ENCODE measurements around the gene CTBP1. TPM values are rescaled to one million over a fixed set of nuclear protein-coding genes. Genes with fewer than 3 reads are reported as not detected.

Gene CTBP1
- polyA plus RNA-seq, 3 donors: 21.3 to 226 (median 42.1) TPM

DNA sequence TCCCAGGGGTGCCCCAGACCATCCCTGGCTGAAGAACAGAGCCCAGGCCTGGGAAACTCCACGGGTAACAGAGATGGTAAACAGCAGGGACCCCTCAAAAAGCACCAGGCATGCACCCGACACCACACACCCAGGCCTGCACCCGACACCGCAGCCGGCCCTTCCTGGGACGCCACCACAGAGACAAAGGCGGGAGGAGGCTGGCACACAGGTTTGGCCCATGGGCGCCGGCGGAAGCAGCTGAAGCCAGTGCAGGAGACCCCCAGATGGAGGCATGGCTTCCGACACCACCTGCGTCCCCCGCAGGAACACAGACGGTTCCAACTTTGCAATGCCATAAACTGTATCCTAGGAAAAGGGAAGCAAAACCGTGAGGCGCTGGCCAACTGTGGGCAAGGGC, 22.3 kb downstream of the CTBP1 start:
- Histone ChIP-seq H3K9ac (ENCODE audit: insufficient read depth, low read length, poor library complexity, severe bottlenecking) (no peak overlapping the region), H3K36me3 (replicated peaks in 1 of 2; ENCODE audit: control insufficient read depth in 1 of 2, insufficient read depth in 2 of 2, low read length in 2 of 2) (peaks cover 83 to 99% of the 10 kb centered on the region in 2 donors), H3K79me2 (ENCODE audit: insufficient read depth, low read length) (peaks cover 3% of the 10 kb centered on the region), H3K9me3 (replicated peaks in 1 of 2; ENCODE audit: control insufficient read depth in 1 of 2, insufficient read depth in 1 of 2, low read length in 2 of 2) (no peaks in the 10 kb centered on the region), H2AFZ (ENCODE audit: insufficient read depth, low read depth, low read length, poor library complexity, severe bottlenecking) (no peak overlapping the region), H3K4me1 (ENCODE audit: control insufficient read depth in 1 of 2, insufficient read depth in 2 of 2, low read length in 2 of 2) (peaks cover 2 to 4% of the 10 kb centered on the region in 2 donors), H3K27ac (ENCODE audit: low read depth in 1 of 2, low read length in 2 of 2) (no peak overlapping the region), H4K20me1 (ENCODE audit: insufficient read depth, low read length) (peaks cover 95% of the 10 kb centered on the region), H3K27me3 (ENCODE audit: control insufficient read depth in 2 of 2, insufficient read depth in 2 of 2, low read length in 2 of 2) (no peaks in the 10 kb centered on the region), H3K4me3 (replicated peaks in 1 of 3; ENCODE audit: low read depth in 2 of 3, low read length in 3 of 3) (no peak overlapping the region), H3K4me2 (replicated peaks; ENCODE audit: extremely low read depth, low read length, poor library complexity, severe bottlenecking) (no peak overlapping the region)
- Mint-ChIP-seq H3K4me3 (no peak overlapping the region), H3K27me3 (ENCODE audit: low read depth in 3 of 3) (no peaks in the 10 kb centered on the region), H3K36me3 (peaks cover 65 to 95% of the 10 kb centered on the region in 2 donors), H3K9me3 (peaks cover 0 to 2% (median 0%) of the 10 kb centered on the region in 7 donors), H3K4me1 (peaks cover 8% of the 10 kb centered on the region), H3K27ac (peak overlapping the region in 1 of 7 donors; percentile 15)
- intact Hi-C loops (cut with micrococcal nuclease): no loop called here
- TF ChIP-seq CTCF (IDR thresholded peaks at IDR 0.05): no peak
- 51% methylated on average over 16 of the region's 16 CpGs for WGBS (ENCODE audit: insufficient coverage)
- no peak for DNase-seq

DNA sequence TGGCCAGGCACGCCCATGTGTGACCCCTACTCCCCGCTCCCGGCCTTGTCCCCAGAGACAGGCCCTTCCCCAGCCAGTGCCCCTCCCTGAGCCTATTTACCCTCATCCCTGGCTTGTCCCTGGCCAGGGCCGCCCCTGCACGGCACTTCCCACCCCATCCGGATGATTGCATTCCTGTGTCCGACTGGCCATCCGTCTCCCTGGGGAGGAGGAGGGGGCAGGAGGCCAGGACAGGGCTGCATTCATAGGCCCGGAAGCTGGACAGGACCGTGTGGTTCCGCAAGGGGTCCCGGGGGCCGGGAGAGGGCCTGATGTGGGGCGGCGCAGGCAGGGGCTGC, 22.8 kb downstream of the CTBP1 start:
- intact Hi-C loops (cut with micrococcal nuclease): no loop called here
- Histone ChIP-seq H2AFZ (ENCODE audit: insufficient read depth, low read depth, low read length, poor library complexity, severe bottlenecking) (no peak overlapping the region), H3K4me1 (ENCODE audit: control insufficient read depth in 1 of 2, insufficient read depth in 2 of 2, low read length in 2 of 2) (peaks cover 2 to 4% of the 10 kb centered on the region in 2 donors), H3K27ac (ENCODE audit: low read depth in 1 of 2, low read length in 2 of 2) (no peak overlapping the region), H3K9ac (ENCODE audit: insufficient read depth, low read length, poor library complexity, severe bottlenecking) (no peak overlapping the region), H3K79me2 (ENCODE audit: insufficient read depth, low read length) (peaks cover 3% of the 10 kb centered on the region), H3K9me3 (replicated peaks in 1 of 2; ENCODE audit: control insufficient read depth in 1 of 2, insufficient read depth in 1 of 2, low read length in 2 of 2) (no peaks in the 10 kb centered on the region), H3K4me3 (replicated peaks in 1 of 3; ENCODE audit: low read depth in 2 of 3, low read length in 3 of 3) (no peak overlapping the region), H3K36me3 (replicated peaks in 1 of 2; ENCODE audit: control insufficient read depth in 1 of 2, insufficient read depth in 2 of 2, low read length in 2 of 2) (peaks cover 82 to 99% of the 10 kb centered on the region in 2 donors), H4K20me1 (ENCODE audit: insufficient read depth, low read length) (peaks cover 95% of the 10 kb centered on the region), H3K4me2 (replicated peaks; ENCODE audit: extremely low read depth, low read length, poor library complexity, severe bottlenecking) (no peak overlapping the region), H3K27me3 (ENCODE audit: control insufficient read depth in 2 of 2, insufficient read depth in 2 of 2, low read length in 2 of 2) (no peaks in the 10 kb centered on the region)
- no peak for TF ChIP-seq CTCF (IDR thresholded peaks at IDR 0.05)
- WGBS (ENCODE audit: insufficient coverage): 98% methylated on average over 9 of the region's 15 CpGs
- H3K36me3 Mint-ChIP-seq: peaks cover 65 to 95% of the 10 kb centered on the region in 2 donors
- no peak for DNase-seq
- H3K4me3 Mint-ChIP-seq: no peak overlapping the region
- no peaks in the 10 kb centered on the region for H3K27me3 Mint-ChIP-seq (ENCODE audit: low read depth in 3 of 3)
- H3K4me1 Mint-ChIP-seq: peaks cover 8% of the 10 kb centered on the region
- peak overlapping the region in 1 of 7 donors; percentile 58 for H3K27ac Mint-ChIP-seq
- H3K9me3 Mint-ChIP-seq: peaks cover 0 to 2% (median 0%) of the 10 kb centered on the region in 7 donors
